ENCODE measurements around the gene AIFM3. TPM values are rescaled to one million over a fixed set of nuclear protein-coding genes. Genes with fewer than 3 reads are reported as not detected.
"Not testable (repeated sequence)": the region's sequence is repeated elsewhere in the genome, so short reads cannot be mapped to it uniquely, and the experiment has no call there.

Gene AIFM3
- total RNA-seq, 1 experiment from 2014 or later = 2.0 TPM

DNA sequence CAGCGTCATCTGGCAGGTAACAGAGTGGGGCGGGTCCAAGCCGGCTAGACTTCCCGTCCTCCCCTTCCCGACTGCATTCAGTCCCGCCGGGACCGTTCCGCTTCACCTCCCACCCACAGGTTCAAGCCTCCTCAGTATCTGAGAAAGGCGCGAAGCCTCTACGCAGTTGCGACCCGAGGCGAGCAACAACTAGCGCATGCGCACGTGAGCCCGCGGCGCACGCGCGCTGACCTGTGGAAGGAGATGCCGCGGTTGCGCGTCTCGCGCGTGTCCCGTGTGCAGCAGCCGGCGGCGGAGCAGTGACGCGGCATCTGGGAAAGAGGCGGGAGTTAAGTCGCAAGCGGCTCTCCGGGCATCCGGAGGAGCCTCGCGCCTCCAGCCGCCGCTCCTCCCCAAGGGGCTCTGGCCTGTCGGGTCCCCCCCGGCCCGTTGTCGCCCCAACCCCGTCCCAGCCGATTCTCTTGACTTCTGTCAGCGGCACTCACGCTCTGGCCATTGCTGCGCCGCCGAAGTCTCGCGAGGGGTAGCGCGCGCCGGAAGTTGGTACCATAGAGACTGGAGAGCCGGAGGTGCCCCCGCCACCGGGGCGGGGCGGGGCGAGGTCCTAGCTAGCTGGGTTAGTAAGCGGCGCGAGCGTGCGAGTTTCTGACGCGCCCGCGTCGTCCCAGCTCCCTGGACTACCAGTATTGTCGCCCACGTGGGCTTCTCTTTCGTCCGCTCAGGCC lies 34.7 kb downstream of the AIFM3 start, which contains the start of gene THAP7:
THAP7 (minus strand) TSS at position 518 of the 725 bp plus-strand sequence; CDS start at position 311, 207 bp downstream.
- peak; percentile 97 for DNase-seq (ENCODE audit: low read depth)

- no peak for DNase-seq (ENCODE audit: low read depth)
These were observed 36.7 kb downstream of the AIFM3 start for GRCh38 chr22:21003782-21004181.

- DNase-seq (ENCODE audit: low read depth) = not testable (repeated sequence)
These were observed 42.2 kb downstream of the AIFM3 start for GRCh38 chr22:21009208-21009607.

DNA sequence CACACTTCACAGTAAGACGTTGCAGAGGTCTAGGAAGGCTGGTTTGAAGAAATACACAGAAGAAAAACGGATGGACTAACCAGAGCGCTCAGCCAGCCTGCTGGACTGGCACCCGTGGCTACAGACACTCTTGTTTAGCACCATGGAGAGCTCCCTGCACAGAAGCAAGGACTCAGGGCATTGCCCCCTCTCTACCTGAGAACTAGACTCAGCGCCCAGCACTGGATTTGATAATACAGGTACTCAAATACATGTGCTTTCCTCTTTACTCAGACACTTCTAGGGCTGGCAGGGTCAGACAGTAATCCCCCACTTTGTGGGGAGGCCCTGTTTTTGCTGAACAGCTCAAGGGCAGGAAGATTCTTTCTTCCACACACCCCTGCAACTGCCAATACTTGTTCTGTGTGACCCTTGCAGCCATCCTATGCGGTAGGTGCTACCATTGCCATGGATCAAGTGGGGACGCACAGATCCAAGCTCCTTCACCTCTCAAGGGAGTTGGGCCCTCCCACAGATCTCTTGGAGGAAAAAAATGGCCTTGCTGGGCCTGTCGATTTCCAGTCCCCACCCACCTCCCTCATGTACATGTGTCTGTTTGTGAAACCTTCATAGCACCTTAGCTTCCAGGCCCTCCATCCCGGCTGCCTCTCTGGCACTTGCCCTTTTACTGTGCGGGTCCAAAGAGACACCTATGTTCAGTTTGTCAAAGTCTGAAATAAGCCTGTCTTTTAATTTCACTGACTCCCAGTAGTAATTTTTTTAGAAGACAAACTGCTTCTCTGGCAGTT lies 42.8 kb downstream of the AIFM3 start:
- DNase-seq (ENCODE audit: low read depth) = peak; percentile 41

GRCh38 chr22:21010426-21011113 lies 43.5 kb downstream of the AIFM3 start:
- no peak for DNase-seq (ENCODE audit: low read depth)

- no peak for DNase-seq (ENCODE audit: low read depth)
These were observed 45.7 kb downstream of the AIFM3 start for GRCh38 chr22:21012446-21013407.

DNA sequence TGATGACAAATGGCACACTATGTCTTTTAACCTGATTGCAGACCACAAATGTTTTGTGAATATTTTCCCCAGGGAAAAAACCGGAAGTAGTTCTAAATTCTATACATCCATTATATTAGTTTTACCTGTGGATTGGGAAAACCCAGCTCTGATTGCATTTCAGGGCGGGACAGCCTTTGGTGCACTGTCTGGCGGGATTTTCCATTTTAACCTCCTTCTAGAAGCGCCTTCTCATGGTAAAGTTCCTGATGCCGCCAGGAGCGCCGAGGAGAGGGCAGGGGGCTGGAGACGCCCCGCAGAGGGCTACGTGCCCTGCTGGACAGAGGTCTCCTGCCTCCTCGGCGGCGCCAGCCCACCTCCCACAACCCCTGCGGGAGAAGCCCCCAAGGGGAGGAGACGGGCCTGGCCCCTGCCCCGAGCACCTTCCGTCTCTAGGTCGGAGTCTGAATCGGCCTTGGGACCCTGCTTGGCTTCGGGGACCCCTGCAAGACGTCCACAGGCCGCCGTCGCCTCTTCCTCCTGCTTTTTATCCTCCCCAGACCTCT lies 46.7 kb downstream of the AIFM3 start:
- no peak for DNase-seq (ENCODE audit: low read depth)

GRCh38 chr22:21014202-21014725 lies 47.2 kb downstream of the AIFM3 start:
- DNase-seq (ENCODE audit: low read depth) = peak; percentile 97

DNA sequence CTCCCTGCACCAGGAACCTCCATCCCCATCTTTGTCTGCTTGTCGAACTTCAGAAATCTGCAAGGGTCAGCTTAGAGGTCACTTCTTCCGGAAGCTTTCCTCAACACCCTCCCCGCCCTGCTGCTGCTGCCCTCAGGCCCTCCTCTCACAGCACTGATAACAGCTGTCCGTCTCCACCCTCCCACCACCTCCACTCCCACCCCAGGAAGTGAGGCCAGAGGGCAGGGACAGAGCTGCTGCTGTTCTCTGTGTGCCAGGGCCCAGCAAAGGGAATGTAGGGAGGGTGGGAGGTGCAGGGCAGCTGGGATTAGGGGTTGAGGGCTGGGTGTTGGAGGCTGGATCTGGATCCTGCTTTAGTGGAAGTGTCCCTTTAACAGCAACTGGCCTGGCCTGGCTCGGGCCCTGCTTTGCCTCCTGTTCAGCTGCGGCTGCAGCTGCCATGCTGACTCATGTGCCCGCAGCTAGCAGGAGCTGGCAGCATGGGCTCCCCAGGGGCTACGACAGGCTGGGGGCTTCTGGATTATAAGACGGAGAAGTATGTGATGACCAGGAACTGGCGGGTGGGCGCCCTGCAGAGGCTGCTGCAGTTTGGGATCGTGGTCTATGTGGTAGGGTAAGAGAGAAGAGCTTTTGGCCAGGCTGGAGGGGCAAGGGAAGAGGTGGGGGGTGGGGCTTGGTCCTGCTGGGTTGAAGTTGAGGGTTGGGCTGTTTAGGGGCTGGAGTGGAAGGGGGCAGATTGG lies 47.8 kb downstream of the AIFM3 start, which contains the start of gene P2RX6:
P2RX6 (plus strand) TSS at position 440 of the 740 bp plus-strand sequence; CDS start at position 450, 10 bp downstream.
- DNase-seq (ENCODE audit: low read depth) = peak; percentile 62

DNA sequence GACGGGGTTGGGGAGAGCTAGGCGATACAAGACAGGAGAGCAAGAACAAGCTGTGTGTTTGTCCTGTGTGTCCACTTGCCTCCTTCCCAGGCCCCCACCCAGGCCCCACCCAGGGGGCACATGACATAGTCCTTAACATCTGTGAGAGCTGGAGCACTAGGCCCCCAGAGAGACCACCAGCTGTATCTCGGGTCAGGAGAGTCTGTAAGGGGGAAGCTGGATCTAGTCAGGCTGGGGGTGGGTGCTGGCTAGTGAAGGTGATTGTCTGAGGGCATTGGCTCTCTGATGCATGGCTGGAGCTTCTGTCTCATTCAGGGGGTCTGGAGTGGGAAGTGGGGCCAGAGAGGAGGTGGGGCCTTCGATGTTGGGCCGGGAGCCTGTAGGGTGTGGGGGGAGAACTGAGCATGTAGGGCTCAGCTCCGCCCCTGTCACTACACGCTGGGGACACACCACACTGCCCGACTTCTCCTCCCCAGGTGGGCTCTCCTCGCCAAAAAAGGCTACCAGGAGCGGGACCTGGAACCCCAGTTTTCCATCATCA lies 48.5 kb downstream of the AIFM3 start:
- no peak for DNase-seq (ENCODE audit: low read depth)

GRCh38 chr22:21016644-21017420 lies 49.8 kb downstream of the AIFM3 start:
- DNase-seq (ENCODE audit: low read depth) = no peak

GRCh38 chr22:21018314-21018713 lies 51.3 kb downstream of the AIFM3 start:
- DNase-seq (ENCODE audit: low read depth) = no peak

GRCh38 chr22:21020802-21021429 lies 53.9 kb downstream of the AIFM3 start:
- no peak for DNase-seq (ENCODE audit: low read depth)

DNA sequence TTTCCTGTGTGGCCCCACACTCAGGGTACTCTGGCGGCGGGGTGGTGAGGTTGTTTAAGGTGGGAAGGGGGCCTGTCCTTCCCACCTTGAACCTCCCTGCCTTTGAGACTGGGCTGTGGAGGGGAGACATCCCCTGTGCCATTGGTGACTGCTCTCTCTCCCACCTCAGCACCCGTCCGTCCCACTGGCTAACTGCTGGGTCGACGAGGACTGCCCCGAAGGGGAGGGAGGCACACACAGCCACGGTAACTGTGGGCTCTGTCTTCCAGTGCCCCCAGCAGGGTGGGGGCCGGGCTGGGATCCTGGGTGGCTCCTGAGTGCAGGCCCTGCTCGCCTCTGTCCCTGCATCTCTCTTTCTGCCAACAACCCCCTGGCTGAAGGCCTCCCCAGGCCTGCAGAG lies 55.5 kb downstream of the AIFM3 start:
- DNase-seq (ENCODE audit: low read depth) = no peak

DNA sequence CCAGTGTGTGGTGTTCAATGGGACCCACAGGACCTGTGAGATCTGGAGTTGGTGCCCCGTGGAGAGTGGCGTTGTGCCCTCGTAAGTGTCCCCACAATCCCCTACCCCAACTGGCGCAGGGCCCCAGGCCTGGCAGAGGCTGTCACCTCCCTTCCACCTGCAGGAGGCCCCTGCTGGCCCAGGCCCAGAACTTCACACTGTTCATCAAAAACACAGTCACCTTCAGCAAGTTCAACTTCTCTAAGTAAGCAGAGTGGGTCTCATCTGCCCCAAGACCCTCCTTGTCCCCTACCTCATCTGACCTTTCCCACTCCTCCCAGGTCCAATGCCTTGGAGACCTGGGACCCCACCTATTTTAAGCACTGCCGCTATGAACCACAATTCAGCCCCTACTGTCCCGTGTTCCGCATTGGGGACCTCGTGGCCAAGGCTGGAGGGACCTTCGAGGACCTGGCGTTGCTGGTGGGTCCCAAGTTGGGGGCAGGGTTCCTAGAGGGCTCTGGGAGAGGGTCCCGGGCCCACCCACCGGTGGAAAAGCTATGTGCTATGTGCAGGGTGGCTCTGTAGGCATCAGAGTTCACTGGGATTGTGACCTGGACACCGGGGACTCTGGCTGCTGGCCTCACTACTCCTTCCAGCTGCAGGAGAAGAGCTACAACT lies 56.0 kb downstream of the AIFM3 start:
- DNase-seq (ENCODE audit: low read depth) = no peak

DNA sequence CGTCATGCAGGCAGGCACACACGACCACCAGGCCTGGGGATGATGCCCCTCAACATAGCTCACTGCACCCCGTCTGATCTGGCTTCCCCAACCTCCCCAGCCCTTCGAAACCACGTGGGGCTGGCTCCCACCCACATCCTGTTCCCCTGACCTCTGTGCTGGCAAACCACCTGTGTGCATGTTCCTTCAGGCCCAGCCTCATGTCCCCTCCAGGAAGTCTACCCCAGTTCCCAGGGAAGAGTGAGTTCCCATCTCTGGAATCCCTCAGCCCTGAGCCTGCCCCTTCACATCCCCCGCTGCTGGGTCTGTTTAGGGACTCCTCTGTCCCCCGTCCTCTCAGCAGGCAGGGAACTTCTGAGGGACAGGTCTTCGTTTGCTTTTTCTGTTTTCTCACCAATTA lies 58.2 kb downstream of the AIFM3 start:
- no peak for DNase-seq (ENCODE audit: low read depth)

Data from Daoy (cell line).